Activated CD4-positive, alpha-beta T cell treated with anti-CD3 and anti-CD28 coated beads for 24 hours (primary cell): ENCODE results near the gene KRT72.

Experiments used
- DNase-seq, 2 donors: peaks; one replicate each; pipeline ENCODE4 v3.0.0-alpha.2; 2020; ENCODE audit warnings: low read depth in 2 of 2

KRT72 gene

GRCh38 chr12:52578469-52578868 lies 22.8 kb downstream of the KRT72 start:
- no peak for DNase-seq

- DNase-seq = no peak
Measured at GRCh38 chr12:52577316-52577715, 23.9 kb downstream of the KRT72 start.

GRCh38 chr12:52575948-52576347 lies 25.3 kb downstream of the KRT72 start:
- DNase-seq = no peak

- DNase-seq = no peak
Measured at GRCh38 chr12:52575256-52575655, 26.0 kb downstream of the KRT72 start.

GRCh38 chr12:52573743-52574142 lies 27.5 kb downstream of the KRT72 start, which contains the start of gene KRT74:
Gene KRT74 (minus strand): TSS chr12:52573843. CDS start chr12:52573777, 66 bp downstream.
- DNase-seq = no peak

- DNase-seq = no peak
Measured at GRCh38 chr12:52573306-52573705, 28.0 kb downstream of the KRT72 start.

- DNase-seq = no peak
Measured at GRCh38 chr12:52570511-52570910, 30.8 kb downstream of the KRT72 start.

GRCh38 chr12:52568111-52568510 lies 33.2 kb downstream of the KRT72 start:
- DNase-seq = no peak

- no peak for DNase-seq
Measured at GRCh38 chr12:52566847-52567291, 34.4 kb downstream of the KRT72 start.

GRCh38 chr12:52564582-52564981 lies 36.7 kb downstream of the KRT72 start:
- DNase-seq = no peak

GRCh38 chr12:52561880-52562449 lies 39.3 kb downstream of the KRT72 start:
- DNase-seq = no peak

- no peak for DNase-seq
Measured at GRCh38 chr12:52559979-52560378, 41.3 kb downstream of the KRT72 start.

- DNase-seq = no peak
Measured at GRCh38 chr12:52558781-52559445, 42.4 kb downstream of the KRT72 start.

GRCh38 chr12:52557476-52557875 lies 43.8 kb downstream of the KRT72 start:
- no peak for DNase-seq

- DNase-seq = no peak
Measured at GRCh38 chr12:52555577-52555976, 45.7 kb downstream of the KRT72 start.

- DNase-seq = no peak
Measured at GRCh38 chr12:52552681-52553195, 48.5 kb downstream of the KRT72 start, which contains the start of gene KRT71. Gene KRT71 (minus strand): TSS chr12:52553145. CDS start chr12:52553077, 68 bp downstream.

GRCh38 chr12:52552055-52552454 lies 49.2 kb downstream of the KRT72 start:
- no peak for DNase-seq

GRCh38 chr12:52551216-52551865 lies 49.9 kb downstream of the KRT72 start:
- no peak for DNase-seq

- DNase-seq = no peak
Measured at GRCh38 chr12:52546126-52546525, 55.1 kb downstream of the KRT72 start.

- no peak for DNase-seq
Measured at GRCh38 chr12:52543985-52544883, 57.0 kb downstream of the KRT72 start.

GRCh38 chr12:52542785-52543318 lies 58.4 kb downstream of the KRT72 start:
- DNase-seq = no peak
